Amniotic stem cell (primary cell): Measurements from ENCODE around the gene CTAGE9.
"Not testable (repeated sequence)": the region's sequence is repeated elsewhere in the genome, so short reads cannot be mapped to it uniquely, and the experiment has no call there.

ENCODE experiments used
- DNase-seq: peaks from one replicate; lab custom pipeline; 2025; lab: John Stamatoyannopoulos, UW

The CTAGE9 gene, protein sequence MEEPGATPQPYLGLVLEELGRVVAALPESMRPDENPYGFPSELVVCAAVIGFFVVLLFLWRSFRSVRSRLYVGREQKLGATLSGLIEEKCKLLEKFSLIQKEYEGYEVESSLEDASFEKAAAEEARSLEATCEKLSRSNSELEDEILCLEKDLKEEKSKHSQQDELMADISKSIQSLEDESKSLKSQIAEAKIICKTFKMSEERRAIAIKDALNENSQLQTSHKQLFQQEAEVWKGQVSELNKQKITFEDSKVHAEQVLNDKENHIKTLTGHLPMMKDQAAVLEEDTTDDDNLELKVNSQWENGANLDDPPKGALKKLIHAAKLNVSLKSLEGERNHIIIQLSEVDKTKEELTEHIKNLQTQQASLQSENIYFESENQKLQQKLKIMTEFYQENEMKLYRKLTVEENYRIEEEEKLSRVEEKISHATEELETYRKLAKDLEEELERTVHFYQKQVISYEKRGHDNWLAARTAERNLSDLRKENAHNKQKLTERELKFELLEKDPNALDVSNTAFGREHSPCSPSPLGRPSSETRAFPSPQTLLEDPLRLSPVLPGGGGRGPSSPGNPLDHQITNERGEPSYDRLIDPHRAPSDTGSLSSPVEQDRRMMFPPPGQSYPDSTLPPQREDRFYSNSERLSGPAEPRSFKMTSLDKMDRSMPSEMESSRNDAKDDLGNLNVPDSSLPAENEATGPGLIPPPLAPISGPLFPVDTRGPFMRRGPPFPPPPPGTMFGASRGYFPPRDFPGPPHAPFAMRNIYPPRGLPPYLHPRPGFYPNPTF

DNA sequence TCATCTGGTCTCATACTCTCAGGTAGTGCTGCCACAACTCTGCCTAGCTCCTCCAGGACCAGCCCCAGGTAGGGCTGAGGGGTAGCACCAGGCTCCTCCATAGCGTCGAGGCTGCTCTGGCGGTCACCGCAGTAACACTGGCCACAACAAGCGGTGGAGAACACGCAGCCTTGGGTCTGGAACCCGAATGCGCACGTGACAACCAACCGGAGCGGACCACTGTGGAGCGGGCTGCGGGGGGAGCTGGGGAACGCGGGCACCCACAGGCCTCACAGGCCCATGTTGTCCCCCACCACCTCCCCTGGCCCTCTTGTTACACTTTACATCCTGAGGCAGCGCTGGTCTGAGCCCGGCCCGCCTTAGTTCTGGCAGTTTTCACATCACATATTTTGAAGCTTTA, at the start of gene CTAGE9:
TSS of gene CTAGE9 (minus strand) at position 101 of the 400 bp plus-strand sequence. CDS start at position 101, 0 bp downstream.
- DNase-seq: not testable (repeated sequence)

DNA sequence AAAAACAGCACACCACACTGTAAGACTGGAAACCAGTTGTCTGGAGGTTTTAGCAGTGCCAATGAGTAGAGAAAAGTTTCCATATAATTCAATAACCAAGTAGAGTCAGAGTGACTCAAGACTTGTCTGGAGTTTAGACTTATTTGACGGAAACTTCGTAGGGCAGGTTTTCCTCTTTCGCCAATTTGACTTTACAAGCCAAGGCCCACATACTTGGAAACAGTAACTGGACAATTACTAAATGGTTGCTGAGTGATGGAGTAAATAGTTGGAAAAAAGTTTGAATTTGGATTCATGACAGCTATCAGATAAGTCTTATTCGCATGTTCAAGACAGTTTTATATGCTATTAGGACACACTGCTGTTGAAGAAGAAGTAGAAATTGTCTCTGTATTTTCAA, 48.1 kb upstream of the CTAGE9 start:
- DNase-seq: no peak

DNA sequence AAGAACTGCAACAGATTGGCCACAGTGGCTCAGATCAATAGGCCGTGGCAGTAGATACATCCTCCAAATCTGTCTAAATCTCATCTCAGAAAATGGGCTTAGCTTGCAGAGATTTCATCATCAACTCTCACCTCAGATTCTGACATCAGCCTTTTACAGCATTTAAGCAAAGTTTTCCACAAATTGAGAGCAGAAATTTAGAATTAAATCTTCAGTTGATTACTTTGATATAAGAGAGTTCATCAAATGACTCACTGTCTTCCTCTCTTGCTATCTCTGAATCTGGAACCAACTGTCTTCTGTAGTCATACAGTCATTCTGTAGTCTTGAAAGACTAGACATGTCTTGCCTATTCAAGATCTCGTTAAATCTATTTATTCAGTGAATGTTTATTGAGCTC, 45.2 kb upstream of the CTAGE9 start:
- no peak for DNase-seq

DNA sequence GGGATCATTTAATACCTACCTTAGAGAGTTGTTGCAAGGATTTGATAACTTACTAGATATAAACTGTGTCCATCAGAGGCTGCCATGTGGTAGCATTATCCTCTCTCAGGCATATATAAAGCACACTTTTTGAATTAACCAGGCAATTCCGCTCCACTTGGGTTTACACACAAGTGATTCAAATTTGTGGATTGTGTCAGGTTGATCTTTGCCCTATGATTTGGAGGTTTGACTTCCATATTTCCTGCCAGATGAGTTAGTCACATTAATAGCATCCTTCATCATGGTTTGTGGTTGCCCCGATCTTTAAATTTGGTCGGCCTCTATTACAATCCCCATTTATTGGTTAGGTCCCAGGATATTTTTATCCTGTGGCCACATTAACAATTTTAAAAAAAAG, 44.8 kb upstream of the CTAGE9 start:
- DNase-seq: peak; percentile 33

DNA sequence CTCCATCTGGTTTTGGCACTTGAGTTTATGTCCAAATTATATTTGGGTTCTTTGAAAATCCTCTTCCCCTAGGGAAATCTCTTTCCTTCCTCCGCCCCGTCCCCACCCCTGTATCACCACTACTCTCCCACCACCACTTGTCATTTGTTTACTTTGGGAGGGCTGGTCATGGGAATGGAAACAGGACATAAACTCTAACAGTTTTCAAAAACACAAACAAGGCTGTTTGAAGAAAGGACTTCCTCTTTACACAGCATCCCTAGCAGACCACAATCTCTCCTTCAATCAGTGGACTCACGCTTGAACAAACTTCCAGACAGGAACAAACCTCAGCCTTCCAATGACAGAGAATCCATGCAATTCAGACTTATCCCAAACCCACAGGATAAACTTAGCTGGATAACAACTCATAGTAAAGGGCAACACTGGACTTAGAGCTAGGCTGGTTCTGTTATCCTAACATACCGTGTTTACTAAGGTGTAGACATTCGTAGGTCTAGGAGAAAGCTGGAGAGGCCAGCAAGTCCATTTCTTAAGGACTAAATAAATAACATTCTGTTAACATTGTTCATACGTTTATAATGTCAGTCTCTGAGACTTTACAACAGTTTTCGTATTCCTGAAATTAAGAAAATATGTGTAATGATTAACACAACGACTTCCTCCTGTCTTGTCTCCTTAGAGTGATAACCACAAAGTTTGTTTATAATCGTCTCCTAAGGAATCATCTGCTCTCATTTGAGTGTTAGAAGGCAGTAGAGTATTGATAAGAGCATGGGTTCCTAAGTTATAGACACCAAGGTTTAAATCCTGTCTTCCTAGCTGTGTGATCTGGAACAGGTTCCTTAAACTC, 44.1 kb upstream of the CTAGE9 start:
- DNase-seq: no peak

DNA sequence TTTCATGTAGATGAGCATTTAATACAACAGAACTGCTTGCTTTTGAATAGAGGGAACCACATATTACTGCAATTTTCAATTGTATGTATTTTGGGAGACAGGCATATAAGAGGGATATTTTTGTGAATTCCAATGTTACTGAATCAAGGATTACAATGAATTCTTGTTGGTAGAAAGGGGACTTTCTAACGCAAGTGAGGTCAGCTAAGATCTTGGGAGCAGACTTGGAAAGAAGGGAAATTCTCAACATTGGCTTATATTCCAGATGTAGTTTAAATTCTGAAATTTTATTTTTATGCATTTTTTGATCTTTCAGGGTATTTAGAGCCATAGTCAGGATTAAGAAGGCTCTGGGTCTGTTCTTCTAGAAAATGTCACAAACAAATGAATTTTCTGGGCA, 43.3 kb upstream of the CTAGE9 start:
- no peak for DNase-seq

DNA sequence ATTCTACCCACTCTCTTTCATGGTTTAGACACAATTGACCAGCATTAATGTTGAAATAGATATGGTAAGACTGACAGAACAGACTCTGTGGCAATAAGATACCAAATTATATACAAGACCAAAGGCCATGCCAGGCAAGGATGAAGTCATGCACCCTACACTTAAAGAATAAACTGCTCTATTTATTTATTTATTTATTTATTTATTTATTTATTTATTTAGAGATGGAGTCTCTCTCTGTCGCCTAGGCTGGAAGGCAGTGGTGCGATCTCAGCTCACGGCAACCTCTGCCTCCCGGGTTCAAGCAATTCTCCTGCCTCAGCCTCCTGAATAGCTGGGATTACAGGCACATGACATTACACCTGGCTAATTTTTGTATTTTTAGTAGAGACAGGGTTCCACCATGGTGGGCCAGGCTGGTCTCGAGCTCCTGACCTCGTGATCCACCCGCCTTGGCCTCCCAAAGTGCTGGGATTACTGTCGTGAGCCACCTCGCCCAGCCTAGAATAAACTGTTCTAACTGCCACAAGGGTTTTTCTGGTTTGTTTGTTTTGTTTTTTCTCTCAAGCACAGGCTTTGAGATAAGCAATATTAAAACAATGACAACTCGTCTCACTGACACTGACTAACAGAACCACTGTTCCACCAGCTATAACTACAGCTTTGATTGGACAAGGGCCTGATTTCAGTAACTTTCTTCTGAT, 40.3 kb upstream of the CTAGE9 start:
- DNase-seq: not testable (repeated sequence)

DNA sequence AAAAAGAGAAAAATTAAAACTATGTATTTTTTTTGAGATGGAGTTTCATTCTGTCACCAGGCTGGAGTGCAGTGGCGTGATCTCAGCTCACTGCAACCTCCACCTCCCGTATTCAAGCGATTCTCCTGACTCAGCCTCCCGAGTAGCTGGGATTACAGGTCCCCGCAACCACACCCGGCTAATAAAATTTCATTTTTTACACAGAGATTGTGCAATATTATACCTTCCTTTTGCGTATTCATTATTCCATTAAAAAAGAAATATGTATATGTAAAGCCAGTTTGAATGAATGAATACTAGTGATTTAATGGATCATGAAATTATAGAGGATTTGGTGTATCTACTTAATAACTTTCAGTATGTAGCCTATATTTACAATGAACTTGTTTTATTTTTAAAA, 38.2 kb upstream of the CTAGE9 start:
- no peak for DNase-seq

DNA sequence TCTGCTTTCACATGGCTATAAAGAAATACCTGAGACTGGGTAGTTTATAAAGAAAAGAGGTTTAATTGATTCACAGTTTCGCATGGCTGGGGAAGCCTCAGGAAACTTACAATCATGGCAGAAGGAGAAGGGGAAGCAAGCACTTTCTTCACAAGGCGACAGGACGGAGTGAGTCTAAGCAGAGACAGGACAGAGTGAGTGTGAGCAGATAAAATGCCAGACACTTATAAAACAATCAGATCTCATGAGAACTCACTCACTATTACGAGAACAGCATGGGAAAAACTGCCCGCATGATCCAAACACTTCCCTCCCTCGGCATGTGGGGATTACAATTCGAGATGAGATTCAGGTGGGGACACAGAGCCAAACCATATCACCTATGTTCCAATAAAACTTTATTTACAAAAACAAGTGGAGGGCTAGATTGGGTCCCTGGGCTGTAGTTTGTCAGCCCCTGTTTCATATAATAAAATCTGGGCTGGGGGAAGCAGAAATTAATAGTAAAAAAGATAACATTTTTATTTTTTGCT, 37.1 kb upstream of the CTAGE9 start:
- no peak for DNase-seq

DNA sequence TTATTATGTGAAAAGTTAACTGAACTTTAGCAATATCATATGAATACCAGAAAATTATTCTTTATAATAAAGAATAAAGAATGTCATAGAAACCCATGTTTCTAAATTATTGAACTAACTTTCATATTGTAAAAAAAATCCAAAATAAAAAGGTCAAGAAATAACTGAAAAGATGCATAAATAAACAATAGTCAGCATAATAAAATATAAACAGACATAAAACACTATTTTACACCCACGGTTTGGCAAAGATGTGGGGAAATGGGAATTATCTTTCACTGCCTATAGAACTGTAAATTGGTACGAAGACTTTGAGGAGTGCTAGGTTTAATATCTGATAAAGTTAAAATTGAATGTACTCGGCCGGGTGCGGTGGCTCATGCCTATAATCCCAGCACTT, 34.7 kb upstream of the CTAGE9 start:
- DNase-seq: no peak

DNA sequence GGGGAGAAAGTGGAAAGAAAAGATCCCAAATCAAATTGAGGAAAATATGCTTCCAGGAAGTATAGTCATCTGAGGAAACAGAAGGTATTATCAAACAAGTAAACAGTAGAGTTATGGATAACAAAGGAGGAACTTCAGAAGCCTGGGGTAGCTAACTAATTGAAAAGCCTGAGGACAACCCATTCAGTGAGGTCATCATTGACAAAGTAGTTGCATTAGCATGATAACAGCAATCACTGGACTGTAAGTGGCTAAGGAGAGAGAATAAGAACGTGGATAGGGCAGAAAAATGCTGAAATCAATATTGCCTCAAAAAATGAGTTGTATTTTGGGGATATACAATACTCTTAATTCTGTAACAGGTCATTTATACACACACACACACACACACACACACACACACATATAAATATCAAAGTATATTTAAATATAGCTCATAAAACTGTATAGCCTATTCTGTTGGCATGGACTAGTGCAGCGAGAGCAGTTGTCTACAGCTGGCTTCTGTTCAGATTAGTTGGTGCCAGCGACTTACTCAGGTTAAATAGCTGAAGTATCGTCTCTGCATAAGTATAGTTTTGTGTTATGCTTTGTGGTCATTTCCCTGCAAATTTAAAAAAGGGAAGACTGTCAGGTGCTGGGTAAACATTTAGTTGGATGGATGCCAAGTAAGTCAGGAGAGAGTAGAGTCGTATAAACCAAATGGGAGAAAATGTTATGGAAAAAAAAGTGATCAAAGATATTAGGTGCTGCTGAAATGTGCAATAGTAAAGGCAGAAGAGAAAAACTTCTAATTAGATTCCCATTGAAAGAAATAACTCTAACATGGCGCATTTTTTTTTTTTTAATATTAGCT, 33.8 kb upstream of the CTAGE9 start:
- no peak for DNase-seq

DNA sequence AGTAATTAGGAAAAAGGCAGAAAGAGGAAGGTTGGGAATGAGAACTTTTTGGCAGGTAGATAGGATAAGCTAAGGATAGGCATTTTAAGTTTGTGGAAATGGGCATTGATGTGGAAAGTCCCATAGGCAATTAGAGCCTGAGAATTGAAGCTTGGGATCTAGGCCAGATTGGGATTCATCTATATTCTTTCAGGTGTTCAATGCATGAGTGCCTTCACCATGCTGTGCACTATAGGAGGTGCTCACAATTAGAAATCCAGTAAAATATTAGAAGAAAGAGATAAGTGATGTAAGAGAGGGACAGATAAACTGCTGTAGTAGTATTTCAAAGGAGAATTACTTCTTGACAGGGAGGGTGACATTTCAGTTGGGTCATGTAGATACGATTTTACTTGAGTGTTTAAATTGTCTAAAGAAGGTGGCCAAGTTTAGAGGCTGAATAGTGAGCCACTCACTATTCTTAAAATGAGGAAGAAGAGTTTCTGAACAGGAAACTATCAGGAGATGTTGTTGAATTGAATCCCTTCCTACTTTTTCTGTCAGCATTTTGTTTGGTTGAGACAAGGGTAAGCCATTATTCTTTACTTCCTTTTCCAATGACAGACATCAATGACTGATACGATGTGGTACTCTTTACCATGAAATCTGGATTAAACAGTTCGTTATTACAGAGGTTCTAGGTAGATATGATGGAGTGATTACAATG, 31.0 kb upstream of the CTAGE9 start:
- no peak for DNase-seq

DNA sequence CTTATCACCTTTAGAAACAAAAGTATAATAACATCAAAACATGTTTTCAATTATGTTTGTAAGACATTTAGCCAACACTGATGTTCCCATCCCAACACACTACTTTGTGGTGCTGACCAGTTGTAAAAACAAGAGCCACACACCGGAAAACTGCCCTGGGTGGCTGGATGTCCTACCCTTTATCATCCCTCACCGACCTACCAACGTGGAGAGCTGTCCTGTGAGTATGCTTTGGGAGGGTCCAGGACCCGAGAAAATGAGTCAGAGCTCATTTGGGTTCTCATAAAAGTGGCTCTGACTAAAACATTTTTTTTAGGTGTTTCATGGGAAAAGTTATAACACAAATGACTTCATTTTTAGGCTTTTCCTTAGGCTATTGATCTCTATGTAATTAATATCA, 29.3 kb upstream of the CTAGE9 start:
- DNase-seq: no peak

DNA sequence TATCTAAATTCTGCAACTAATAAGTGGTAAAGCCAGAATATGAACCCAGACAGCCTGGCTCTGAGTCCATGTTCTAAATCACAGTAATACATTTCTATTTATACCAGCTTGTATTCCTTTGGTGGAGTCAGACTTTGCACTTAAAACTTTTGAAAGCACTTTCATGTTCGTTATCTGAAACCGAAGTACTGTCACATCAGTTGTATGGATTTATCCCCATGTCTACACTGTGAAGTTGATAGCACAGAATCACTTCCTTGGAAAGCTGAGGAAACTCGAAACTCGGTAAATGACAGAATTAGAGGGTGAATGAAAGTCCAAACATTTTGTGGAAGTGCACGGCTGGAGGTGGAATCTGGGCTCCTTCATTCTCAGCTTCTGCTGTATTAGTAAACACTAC, 28.3 kb upstream of the CTAGE9 start:
- DNase-seq: no peak

DNA sequence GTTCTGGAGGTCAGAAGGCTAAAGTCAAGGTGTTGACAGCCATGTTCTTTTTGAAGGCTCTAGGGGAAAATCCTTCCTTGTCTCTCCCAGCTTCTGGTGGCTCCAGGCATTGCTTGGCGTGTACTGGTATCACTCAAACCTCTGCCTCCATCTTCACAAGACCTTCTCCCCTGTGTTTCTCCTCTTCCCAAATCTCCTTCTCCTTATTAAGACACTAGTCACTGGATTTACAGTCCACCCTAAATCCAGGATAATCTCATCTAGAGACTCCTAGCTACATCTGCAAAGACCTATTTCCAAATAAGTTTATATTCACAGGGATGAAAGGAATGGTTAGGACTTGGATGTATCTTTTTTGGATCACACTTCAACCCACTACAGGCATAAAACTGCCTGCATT, 26.0 kb upstream of the CTAGE9 start:
- no peak for DNase-seq

DNA sequence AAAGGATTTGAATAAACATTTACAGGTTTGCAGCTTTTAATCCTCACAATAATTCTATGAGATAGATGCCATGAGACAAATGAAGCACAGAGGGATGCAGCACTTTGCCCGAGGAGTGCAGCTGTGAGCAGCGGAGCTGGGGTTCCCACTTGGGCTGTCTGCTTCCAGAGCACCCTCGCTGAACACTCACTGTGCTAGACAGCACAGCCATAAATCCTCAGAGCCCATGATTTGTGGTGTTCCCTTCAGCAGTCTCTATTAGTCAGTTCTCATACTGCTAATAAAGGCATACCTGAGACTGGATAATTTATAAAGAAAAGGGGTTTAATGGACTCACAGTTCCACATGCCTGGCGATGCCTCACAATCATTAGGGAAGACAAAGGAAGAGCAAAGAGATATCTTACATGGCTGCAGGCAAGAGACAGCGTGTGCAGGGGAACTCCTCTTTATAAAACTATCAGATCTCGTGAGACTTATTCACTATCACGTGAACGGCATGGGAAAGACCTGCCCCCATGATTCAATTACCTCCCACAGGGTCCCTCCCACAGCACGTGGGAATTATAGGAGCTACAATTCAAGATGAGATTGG, 25.3 kb upstream of the CTAGE9 start:
- no peak for DNase-seq

DNA sequence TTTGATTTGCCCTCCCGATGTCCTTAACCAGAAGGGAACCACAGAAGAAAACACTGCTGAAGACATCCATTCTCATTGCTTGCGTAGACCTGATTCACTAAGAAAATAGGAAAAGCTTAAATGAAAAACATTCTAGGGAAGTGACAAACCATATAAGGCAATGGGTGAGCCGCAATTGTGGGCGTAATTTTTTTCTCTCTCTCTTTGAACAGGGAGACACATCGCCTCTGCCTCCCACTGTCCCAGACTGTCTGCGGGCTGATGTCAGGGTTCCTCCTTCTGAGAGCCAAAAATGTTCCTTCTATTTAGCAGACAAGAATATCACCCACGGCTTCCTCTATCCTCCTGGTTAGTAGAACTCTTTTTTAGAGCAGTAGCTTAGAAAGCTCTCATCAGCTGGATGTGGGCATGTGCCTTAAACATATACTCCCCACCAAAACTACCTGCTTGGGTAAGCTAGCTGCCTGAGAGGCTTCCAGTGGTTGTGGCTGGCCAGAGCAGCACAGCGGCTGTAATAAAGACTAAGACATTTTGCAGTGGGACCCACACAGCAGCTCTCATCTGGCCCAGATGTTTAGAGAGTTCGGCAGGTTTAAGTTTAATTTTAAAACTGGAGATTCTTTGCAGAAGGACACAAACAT, 22.7 kb upstream of the CTAGE9 start:
- peak; percentile 89 for DNase-seq

DNA sequence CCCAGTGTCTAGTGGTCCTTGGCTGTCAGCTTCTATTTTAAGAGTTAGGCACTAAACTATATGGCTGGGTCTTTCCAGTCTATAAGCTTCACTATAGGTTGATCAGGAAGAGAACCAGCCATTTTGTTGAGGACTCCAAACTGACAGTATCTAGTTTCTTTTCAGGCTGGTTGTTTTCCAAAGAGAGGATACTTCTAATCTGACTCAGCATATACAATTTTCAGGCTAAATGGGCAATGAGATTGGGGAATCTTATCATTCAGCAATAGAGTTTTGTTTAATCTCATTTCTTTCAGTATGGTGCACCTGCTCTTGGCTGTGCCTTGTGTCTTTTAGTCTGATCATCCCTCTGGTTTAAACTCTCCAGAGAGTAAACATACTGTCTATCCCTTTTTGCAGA, 20.4 kb upstream of the CTAGE9 start:
- DNase-seq: no peak

DNA sequence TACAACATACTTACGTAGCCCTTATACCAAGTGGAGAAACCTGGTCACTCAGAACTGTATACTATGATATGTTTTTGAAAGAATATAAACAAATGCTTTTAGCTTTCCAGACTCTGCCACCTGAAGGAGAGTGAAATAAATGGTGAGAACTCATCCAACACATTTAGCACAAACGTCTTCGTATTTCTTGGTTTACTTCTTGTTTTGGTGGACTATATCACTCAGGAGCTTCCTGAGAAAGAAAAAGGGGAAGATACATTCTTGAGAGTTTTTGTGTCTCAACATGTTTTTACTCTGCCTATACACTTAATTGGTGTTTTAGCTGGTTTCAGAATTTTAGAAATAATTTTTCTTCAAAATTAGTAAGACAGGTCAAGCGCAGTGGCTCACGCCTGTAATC, 19.4 kb upstream of the CTAGE9 start:
- DNase-seq: no peak
